ENCODE measurements around the gene CDKN1C.
"Not testable (repeated sequence)": the region's sequence is repeated elsewhere in the genome, so short reads cannot be mapped to it uniquely, and the experiment has no call there.

CDKN1C gene

DNA sequence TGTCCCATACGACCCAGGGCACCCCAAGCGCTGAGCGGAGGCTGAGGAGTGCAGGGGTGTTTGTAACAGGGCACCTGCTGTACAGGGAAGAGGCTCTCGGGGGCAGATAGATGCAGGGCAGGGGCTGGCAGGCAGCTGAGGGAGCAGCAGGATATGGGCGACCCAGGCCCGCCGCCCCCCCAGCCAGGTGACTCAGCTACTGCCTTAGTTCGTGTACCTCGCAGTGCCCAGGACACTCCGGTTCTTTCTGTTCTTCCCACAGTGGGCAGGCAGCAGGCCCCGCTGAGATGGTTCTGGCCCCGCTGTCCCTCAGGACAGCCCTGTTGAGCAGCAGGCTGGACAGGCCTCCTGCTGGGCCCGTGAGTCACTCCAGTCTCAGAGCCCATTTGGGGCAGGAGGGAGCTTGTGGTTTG is 27.4 kb upstream of the CDKN1C start:
- H3K9ac ChIP-seq (ENCODE audit: insufficient read length) = no peak overlapping the region
- TF ChIP-seq POLR2AphosphoS5 (IDR thresholded peaks at IDR 0.05; ENCODE audit: borderline replicate concordance, low read depth, low read length) (no peak), EZH2 (IDR thresholded peaks at IDR 0.05) (no peak), FOXP2 (optimal IDR thresholded peaks at IDR 0.05; ENCODE audit: control extremely low read depth, extremely low read length, insufficient read depth) (no peak)
- H3K36me3 ChIP-seq (ENCODE audit: insufficient read depth, low read length) = no peaks in the 10 kb centered on the region
- no peaks in the 10 kb centered on the region for H3K9me3 ChIP-seq (ENCODE audit: low read depth, low read length)
- no peak for DNase-seq (ENCODE audit: low read depth, low spot score)
- H3K4me3 ChIP-seq = no peak overlapping the region
- no peak overlapping the region for H3K27ac ChIP-seq

DNA sequence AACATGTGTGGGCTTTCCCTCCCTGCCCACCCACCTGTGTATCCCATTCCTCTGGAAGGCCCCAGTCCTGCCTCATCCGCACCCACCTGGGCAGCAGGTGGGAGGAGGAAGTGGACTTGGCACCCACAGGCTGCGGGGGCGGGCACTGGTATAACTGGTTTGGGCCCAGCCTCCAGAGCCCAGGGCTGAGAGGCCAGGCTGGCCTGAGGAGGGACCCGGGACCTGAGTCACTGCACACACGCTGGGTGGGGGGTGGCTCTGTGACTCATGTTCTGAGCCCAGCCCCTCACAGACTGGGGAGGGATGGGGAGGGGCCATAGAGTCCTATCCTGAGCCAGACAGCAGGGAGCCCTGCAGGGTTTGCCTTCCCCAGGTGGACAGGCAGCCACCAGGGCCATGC is 26.9 kb upstream of the CDKN1C start:
- TF ChIP-seq EZH2 (IDR thresholded peaks at IDR 0.05) (no peak), FOXP2 (optimal IDR thresholded peaks at IDR 0.05; ENCODE audit: control extremely low read depth, extremely low read length, insufficient read depth) (no peak), POLR2AphosphoS5 (IDR thresholded peaks at IDR 0.05; ENCODE audit: borderline replicate concordance, low read depth, low read length) (no peak)
- Histone ChIP-seq H3K4me3 (no peak overlapping the region), H3K9me3 (ENCODE audit: low read depth, low read length) (no peaks in the 10 kb centered on the region), H3K27ac (no peak overlapping the region), H3K36me3 (ENCODE audit: insufficient read depth, low read length) (no peaks in the 10 kb centered on the region), H3K9ac (ENCODE audit: insufficient read length) (no peak overlapping the region)
- DNase-seq (ENCODE audit: low read depth, low spot score) = no peak

DNA sequence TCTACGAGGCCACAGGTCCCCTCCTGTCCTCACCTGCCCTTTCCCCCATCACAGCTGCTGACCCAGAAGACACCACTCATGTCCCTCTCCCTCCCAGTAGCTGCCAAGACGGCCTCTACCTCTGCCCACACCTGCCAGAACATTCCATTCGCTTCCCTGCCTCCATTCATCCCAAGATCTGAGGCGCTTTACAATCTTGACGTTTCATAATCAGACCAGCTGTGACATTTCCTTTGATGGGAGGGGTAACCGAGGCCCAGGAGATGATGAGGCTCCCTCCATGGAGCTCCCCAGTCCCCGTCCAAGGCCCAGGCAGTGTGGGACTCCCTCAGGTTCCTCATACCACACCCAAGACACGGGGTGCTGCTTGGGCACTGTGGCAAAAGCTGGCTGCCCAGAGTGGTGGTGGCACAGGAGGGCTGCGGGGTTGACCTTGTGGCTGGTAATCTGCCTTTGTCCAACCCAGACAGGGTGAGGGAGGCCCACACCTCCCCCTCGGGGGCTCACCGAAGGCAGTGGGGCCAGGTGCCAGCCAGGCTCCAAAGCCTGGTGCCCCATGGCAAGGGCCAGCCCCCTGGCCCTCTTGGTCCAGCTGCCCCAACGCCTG is 26.3 kb upstream of the CDKN1C start:
- TF ChIP-seq FOXP2 (optimal IDR thresholded peaks at IDR 0.05; ENCODE audit: control extremely low read depth, extremely low read length, insufficient read depth) = no peak
- no peak for TF ChIP-seq EZH2 (IDR thresholded peaks at IDR 0.05)
- TF ChIP-seq POLR2AphosphoS5 (IDR thresholded peaks at IDR 0.05; ENCODE audit: borderline replicate concordance, low read depth, low read length) = no peak
- H3K9me3 ChIP-seq (ENCODE audit: low read depth, low read length) = no peaks in the 10 kb centered on the region
- no peak overlapping the region for H3K9ac ChIP-seq (ENCODE audit: insufficient read length)
- no peak for DNase-seq (ENCODE audit: low read depth, low spot score)
- H3K27ac ChIP-seq = no peak overlapping the region
- H3K4me3 ChIP-seq = no peak overlapping the region
- H3K36me3 ChIP-seq (ENCODE audit: insufficient read depth, low read length) = no peaks in the 10 kb centered on the region

DNA sequence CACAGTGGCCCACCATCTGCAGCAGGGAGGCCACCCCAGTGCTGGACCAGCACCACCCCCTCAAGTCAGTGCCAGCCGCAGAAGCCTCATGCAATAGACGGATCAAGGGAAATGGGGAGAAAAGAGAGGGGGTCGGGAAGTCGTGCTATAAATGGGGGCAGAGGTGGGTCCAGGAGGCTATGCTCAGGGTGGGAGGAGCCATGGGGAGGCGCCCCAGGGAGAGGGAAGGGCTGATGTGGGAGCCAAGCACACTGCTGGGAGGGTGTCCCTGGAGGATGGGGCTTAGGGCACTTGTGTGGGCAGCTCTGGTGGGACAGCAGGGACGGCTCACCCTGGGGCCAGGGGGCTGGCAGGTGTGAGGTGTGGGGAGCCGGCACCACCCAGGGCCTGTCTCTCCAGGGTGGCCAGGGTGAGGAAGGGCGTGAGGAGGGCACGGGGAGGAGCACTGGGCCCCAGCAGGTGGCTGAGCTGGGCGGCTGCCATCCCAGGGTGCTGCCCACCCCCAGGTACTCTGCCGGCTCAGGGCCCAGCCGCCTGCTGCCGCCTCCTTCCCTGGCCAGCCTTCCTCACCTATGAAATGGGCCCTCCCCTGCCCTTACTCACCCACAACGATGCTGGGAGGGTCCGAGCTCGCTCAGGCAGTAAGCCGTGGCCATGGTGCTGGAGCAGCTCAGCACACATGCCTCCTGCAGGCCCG is 25.7 kb upstream of the CDKN1C start:
- Histone ChIP-seq H3K36me3 (ENCODE audit: insufficient read depth, low read length) (no peaks in the 10 kb centered on the region), H3K4me3 (no peak overlapping the region), H3K9me3 (ENCODE audit: low read depth, low read length) (no peaks in the 10 kb centered on the region), H3K27ac (no peak overlapping the region), H3K9ac (ENCODE audit: insufficient read length) (no peak overlapping the region)
- TF ChIP-seq FOXP2 (optimal IDR thresholded peaks at IDR 0.05; ENCODE audit: control extremely low read depth, extremely low read length, insufficient read depth) = no peak
- TF ChIP-seq POLR2AphosphoS5 (IDR thresholded peaks at IDR 0.05; ENCODE audit: borderline replicate concordance, low read depth, low read length) = no peak
- TF ChIP-seq EZH2 (IDR thresholded peaks at IDR 0.05) = no peak
- no peak for DNase-seq (ENCODE audit: low read depth, low spot score)

DNA sequence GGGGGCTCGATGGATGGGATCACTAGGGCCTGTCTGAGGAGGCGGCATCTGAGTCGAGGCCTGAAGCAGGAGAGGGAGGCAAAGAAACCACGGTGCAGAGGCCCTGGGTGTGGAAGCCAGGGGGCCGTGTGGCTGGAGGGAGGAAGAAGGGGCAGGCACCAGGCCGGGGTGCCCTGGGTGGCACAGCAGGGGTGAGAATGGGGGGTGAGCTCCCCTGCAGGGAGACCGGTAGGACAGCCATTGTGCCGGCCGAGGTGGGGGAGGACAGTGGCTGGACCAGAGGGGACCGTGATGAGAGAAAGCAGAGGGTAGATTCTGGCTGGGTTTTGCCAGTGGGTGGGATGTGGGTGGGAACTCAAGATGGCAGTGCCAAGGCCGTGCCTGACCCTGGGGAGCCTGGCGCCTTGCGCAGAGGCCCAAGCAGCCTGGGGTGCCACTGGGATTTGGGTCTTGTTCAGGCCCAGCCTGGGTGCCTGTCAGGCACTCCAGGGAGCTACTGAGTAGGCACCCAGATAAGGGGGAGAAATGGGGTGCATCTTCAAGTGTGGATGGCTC is 24.9 kb upstream of the CDKN1C start:
- Histone ChIP-seq H3K27ac (no peak overlapping the region), H3K4me3 (no peak overlapping the region), H3K36me3 (ENCODE audit: insufficient read depth, low read length) (no peaks in the 10 kb centered on the region), H3K9me3 (ENCODE audit: low read depth, low read length) (no peaks in the 10 kb centered on the region), H3K9ac (ENCODE audit: insufficient read length) (no peak overlapping the region)
- no peak for DNase-seq (ENCODE audit: low read depth, low spot score)
- no peak for TF ChIP-seq EZH2 (IDR thresholded peaks at IDR 0.05)
- TF ChIP-seq FOXP2 (optimal IDR thresholded peaks at IDR 0.05; ENCODE audit: control extremely low read depth, extremely low read length, insufficient read depth) = no peak
- no peak for TF ChIP-seq POLR2AphosphoS5 (IDR thresholded peaks at IDR 0.05; ENCODE audit: borderline replicate concordance, low read depth, low read length)

DNA sequence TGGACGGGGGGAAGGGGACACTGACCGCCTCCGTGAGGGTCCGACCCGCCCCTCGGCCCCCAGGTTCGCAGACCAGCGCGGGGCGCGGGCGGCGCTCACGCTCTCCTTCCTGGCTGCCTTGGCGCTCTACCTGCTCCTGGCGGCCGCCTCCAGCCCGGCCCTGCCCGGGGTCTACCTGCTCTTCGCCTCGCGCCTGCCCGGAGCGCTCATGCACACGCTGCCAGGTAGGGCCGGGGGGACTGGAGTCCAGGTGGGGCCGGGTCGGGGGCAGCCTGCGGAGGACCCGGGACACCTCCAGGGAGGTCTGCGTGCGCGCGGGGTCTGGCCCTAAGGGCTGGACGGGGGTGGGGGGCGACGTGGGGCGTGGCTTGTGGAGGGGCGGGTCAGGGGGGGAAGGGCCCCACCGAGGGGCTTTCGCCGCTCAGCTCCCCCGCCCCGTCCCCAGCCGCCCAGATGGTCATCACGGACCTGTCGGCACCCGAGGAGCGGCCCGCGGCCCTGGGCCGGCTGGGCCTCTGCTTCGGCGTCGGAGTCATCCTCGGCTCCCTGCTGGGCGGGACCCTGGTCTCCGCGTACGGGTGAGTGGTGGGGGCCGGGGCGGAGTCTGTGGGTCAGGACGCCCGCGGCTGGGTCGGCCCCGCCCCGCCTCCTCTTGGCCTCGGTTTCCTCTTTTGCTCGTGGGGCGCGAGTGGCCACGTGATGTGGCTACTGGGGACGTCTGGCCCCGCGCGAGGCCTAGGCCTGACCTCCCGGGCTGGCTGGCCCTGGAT is 23.7 kb upstream of the CDKN1C start:
- TF ChIP-seq FOXP2 (optimal IDR thresholded peaks at IDR 0.05; ENCODE audit: control extremely low read depth, extremely low read length, insufficient read depth) (no peak), EZH2 (IDR thresholded peaks at IDR 0.05) (no peak), POLR2AphosphoS5 (IDR thresholded peaks at IDR 0.05; ENCODE audit: borderline replicate concordance, low read depth, low read length) (no peak)
- no peaks in the 10 kb centered on the region for H3K9me3 ChIP-seq (ENCODE audit: low read depth, low read length)
- H3K4me3 ChIP-seq = no peak overlapping the region
- no peak for DNase-seq (ENCODE audit: low read depth, low spot score)
- H3K9ac ChIP-seq (ENCODE audit: insufficient read length) = no peak overlapping the region
- H3K27ac ChIP-seq = no peak overlapping the region
- no peaks in the 10 kb centered on the region for H3K36me3 ChIP-seq (ENCODE audit: insufficient read depth, low read length)

DNA sequence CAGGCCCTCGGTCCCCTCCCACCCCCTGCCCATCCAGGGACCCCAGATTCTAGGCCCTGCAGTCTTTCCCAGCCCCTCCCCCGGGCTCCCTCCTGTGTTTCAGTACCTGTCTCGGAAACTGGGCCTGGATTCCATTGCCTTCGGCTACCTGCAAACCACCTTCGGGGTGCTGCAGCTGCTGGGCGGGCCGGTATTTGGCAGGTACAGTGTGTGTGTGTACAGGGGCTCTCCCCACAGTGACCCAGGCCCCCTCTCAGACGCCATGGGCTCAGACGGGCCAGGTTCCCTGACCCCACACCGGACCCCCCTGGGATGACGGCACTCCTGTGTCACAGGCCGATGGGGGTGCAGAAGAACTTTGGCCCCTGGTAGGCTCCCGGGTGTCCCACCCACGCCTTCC is 22.6 kb upstream of the CDKN1C start:
- Histone ChIP-seq H3K36me3 (ENCODE audit: insufficient read depth, low read length) (no peaks in the 10 kb centered on the region), H3K9me3 (ENCODE audit: low read depth, low read length) (no peaks in the 10 kb centered on the region), H3K4me3 (no peak overlapping the region), H3K9ac (ENCODE audit: insufficient read length) (no peak overlapping the region), H3K27ac (no peak overlapping the region)
- TF ChIP-seq FOXP2 (optimal IDR thresholded peaks at IDR 0.05; ENCODE audit: control extremely low read depth, extremely low read length, insufficient read depth) = no peak
- TF ChIP-seq EZH2 (IDR thresholded peaks at IDR 0.05) = no peak
- TF ChIP-seq POLR2AphosphoS5 (IDR thresholded peaks at IDR 0.05; ENCODE audit: borderline replicate concordance, low read depth, low read length) = no peak
- no peak for DNase-seq (ENCODE audit: low read depth, low spot score)

DNA sequence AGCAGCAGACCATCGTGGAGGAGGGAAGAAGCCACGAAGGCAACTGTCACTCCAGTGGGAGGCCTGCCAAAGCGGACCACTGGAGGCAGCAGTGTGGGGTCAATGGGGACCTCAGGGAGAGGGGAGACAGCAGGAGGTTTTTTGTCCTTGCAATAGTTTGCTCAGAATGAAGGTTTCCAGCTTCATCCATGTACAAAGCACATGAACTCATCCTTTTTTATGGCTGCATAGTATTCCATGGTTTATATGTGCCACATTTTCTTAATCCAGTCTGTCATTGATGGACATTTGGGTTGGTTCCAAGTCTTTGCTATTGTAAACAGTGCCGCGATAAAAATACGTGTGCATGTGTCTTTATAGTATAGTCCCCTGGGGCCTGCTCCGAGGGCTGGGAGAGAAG is 19.7 kb upstream of the CDKN1C start:
- not testable (repeated sequence) for DNase-seq (ENCODE audit: low read depth, low spot score); H3K4me3 ChIP-seq; H3K9ac ChIP-seq (ENCODE audit: insufficient read length); H3K27ac ChIP-seq; H3K36me3 ChIP-seq (ENCODE audit: insufficient read depth, low read length); H3K9me3 ChIP-seq (ENCODE audit: low read depth, low read length)

All from SK-N-MC (cell line).